HEK293 (cell line): Measurements from ENCODE around the gene ARHGAP45.

Source experiments
- CTCF ChIA-PET: fragments of 350-600 bp; formaldehyde crosslinking; extraction: SDS; loops from one replicate; lab custom pipeline; 2021; ENCODE audit warnings: antibody characterized with exemption; lab: Yijun Ruan, JAX
- POLR2A ChIA-PET: fragments of 300-600 bp; formaldehyde crosslinking; extraction: SDS; loops from one replicate; lab custom pipeline; 2020; ENCODE audit warnings: antibody characterized with exemption, inconsistent platforms; lab: Yijun Ruan, JAX
- H3K27ac ChIP-seq: fragments of 200-500 bp; sonication (Bioruptor generic); 2 replicates; pipeline ENCODE4 v1.5.1; 2014; ENCODE audit warnings: low read depth, low read length, control low read depth, inconsistent platforms; ENCODE audit errors: extremely low read depth
- H3K36me3 ChIP-seq, 2 experiments: fragments of 200-500 bp in 1 of 2; sonication (Bioruptor generic) in 1 of 2; 1 replicate in 1 of 2; 2 replicates in 1 of 2; pipeline ENCODE4 v1.5.1; 2014 to 2017; ENCODE audit warnings: inconsistent platforms in 2 of 2, low read length in 2 of 2; ENCODE audit not compliant: control insufficient read depth in 2 of 2, insufficient read depth in 1 of 2
- H3K4me1 ChIP-seq: fragments of 200-500 bp; sonication (Bioruptor generic); 2 replicates; pipeline ENCODE4 v1.5.1; 2014; ENCODE audit warnings: mild to moderate bottlenecking, low read length, inconsistent platforms; ENCODE audit not compliant: control insufficient read depth, insufficient read depth
- H3K4me3 ChIP-seq: 2 replicates; pipeline ENCODE4 v1.5.1; 2011; ENCODE audit warnings: low read depth, mild to moderate bottlenecking, control low read depth, low read length, moderate library complexity
- H3K9me3 ChIP-seq: fragments of 200-500 bp; sonication (Bioruptor generic); 2 replicates; pipeline ENCODE4 v1.5.1; 2014; ENCODE audit warnings: low read depth, low read length, inconsistent platforms; ENCODE audit not compliant: control insufficient read depth, insufficient read depth
- CTCF ChIP-seq: fragments of 450-650 bp; formaldehyde crosslinking; IDR thresholded peaks from 2 replicates; pipeline ENCODE4 v1.5.1; 2016; ENCODE audit warnings: missing biosample characterization, missing genetic modification characterization
- GLIS1 ChIP-seq: fragments of 450-650 bp; formaldehyde crosslinking; IDR thresholded peaks from 2 replicates; pipeline ENCODE4 v1.5.1; 2016; ENCODE audit warnings: missing biosample characterization, missing genetic modification characterization
- HIC1 ChIP-seq: fragments of 450-650 bp; formaldehyde crosslinking; IDR thresholded peaks from 2 replicates; pipeline ENCODE4 v1.5.1; 2016; ENCODE audit warnings: missing biosample characterization, missing genetic modification characterization
- KLF1 ChIP-seq: fragments of 450-650 bp; formaldehyde crosslinking; IDR thresholded peaks from 2 replicates; pipeline ENCODE4 v1.5.1; 2016; ENCODE audit warnings: missing biosample characterization, missing genetic modification characterization
- KLF8 ChIP-seq: fragments of 450-650 bp; formaldehyde crosslinking; IDR thresholded peaks from 2 replicates; pipeline ENCODE4 v1.5.1; 2016; ENCODE audit warnings: missing biosample characterization, missing genetic modification characterization
- RBAK ChIP-seq: fragments of 450-650 bp; formaldehyde crosslinking; IDR thresholded peaks from 2 replicates; pipeline ENCODE4 v1.5.1; 2016; ENCODE audit warnings: missing biosample characterization, missing genetic modification characterization
- SCRT2 ChIP-seq: fragments of 450-650 bp; formaldehyde crosslinking; IDR thresholded peaks from 2 replicates; pipeline ENCODE4 v1.5.1; 2016; ENCODE audit warnings: missing biosample characterization, missing genetic modification characterization
- SP7 ChIP-seq: fragments of 450-650 bp; formaldehyde crosslinking; IDR thresholded peaks from 2 replicates; pipeline ENCODE4 v1.5.1; 2016; ENCODE audit warnings: missing biosample characterization, missing genetic modification characterization
- ZBTB10 ChIP-seq: fragments of 450-650 bp; formaldehyde crosslinking; IDR thresholded peaks from 2 replicates; pipeline ENCODE4 v1.5.1; 2016; ENCODE audit warnings: missing biosample characterization, missing genetic modification characterization
- ZBTB44 ChIP-seq: fragments of 450-650 bp; IDR thresholded peaks from 2 replicates; pipeline ENCODE4 v1.5.1; 2018; ENCODE audit warnings: missing biosample characterization, mild to moderate bottlenecking, missing genetic modification characterization
- ZFP37 ChIP-seq: fragments of 450-650 bp; formaldehyde crosslinking; IDR thresholded peaks from 2 replicates; pipeline ENCODE4 v1.5.1; 2016; ENCODE audit warnings: missing biosample characterization, missing genetic modification characterization
- ZNF394 ChIP-seq: fragments of 450-650 bp; formaldehyde crosslinking; IDR thresholded peaks from 2 replicates; pipeline ENCODE4 v1.5.1; 2016; ENCODE audit warnings: missing biosample characterization, missing genetic modification characterization, mild to moderate bottlenecking, moderate library complexity, borderline replicate concordance
- ZNF785 ChIP-seq: fragments of 450-650 bp; formaldehyde crosslinking; IDR thresholded peaks from 2 replicates; pipeline ENCODE4 v1.5.1; 2016; ENCODE audit warnings: missing biosample characterization, missing genetic modification characterization

Gene ARHGAP45

GRCh38 chr19:1065606-1066109 is 1.3 kb upstream of the ARHGAP45 start:
- H3K36me3 ChIP-seq = peaks cover 0 to 3% of the 10 kb centered on the region in 2 experiments; a peak in 2 of 3 replicates
- no peak overlapping the region for H3K4me3 ChIP-seq
- peaks cover 2% of the 10 kb centered on the region; the same call in 1 of the 2 replicates for H3K4me1 ChIP-seq
- no peaks in the 10 kb centered on the region for H3K9me3 ChIP-seq
- CTCF ChIA-PET = interaction anchor here (0.7 to 2.1 kb wide), 6 partner anchors 10 to 44 kb away, joined by 3 to 11 read pairs (median 5); partner anchors contain the start of genes ABCA7, CNN2 and RNU6-2
- H3K27ac ChIP-seq = no peak overlapping the region
- TF ChIP-seq SCRT2 (tag by site-specific recombination) (0 out of 2 replicates have a peak, but pooled peaks have one; percentile 28), CTCF (tag by site-specific recombination) (no peak), ZNF394 (tag by site-specific recombination) (0 out of 2 replicates have a peak, but pooled peaks have one; percentile 13), ZFP37 (tag by site-specific recombination) (0 out of 2 replicates have a peak, but pooled peaks have one; percentile 1), GLIS1 (tag by site-specific recombination) (0 out of 2 replicates have a peak, but pooled peaks have one; percentile 9), RBAK (tag by site-specific recombination) (no peak), KLF1 (tag by site-specific recombination) (peak; percentile 86), HIC1 (peak; percentile 84), SP7 (no peak)
- POLR2A ChIA-PET = interaction anchor here (1.0 to 1.2 kb wide), 2 partner anchors 19 to 20 kb away, joined by 3 to 4 read pairs; no protein-coding TSS in a partner anchor

- Histone ChIP-seq H3K9me3 (no peaks in the 10 kb centered on the region), H3K36me3 (peaks cover 0 to 3% of the 10 kb centered on the region in 2 experiments; a peak in 2 of 3 replicates), H3K4me1 (peaks cover 2% of the 10 kb centered on the region; the same call in 1 of the 2 replicates), H3K27ac (no peak overlapping the region), H3K4me3 (no peak overlapping the region)
- TF ChIP-seq ZBTB10 (tag by site-specific recombination) (0 out of 2 replicates have a peak, but pooled peaks have one; percentile 20), ZBTB44 (tag by site-specific recombination) (no peak), KLF8 (tag by site-specific recombination) (no peak), ZNF785 (tag by site-specific recombination) (no peak)
- POLR2A ChIA-PET = interaction anchor here (0.6 to 1.5 kb wide), 7 partner anchors 18 to 100 kb away, joined by 3 to 6 read pairs (median 3); partner anchors contain the start of gene GPX4
- CTCF ChIA-PET = interaction anchor here (0.7 to 1.5 kb wide), 4 partner anchors 9 to 26 kb away, joined by 3 to 6 read pairs (median 4); partner anchors contain the start of gene ABCA7
Measured at GRCh38 chr19:1066251-1066747, 668 bp upstream of the ARHGAP45 start.
